Cardiac fibroblast (primary cell): Measurements from ENCODE around the gene STARD13.

Experiments used
- DNase-seq, 2 donors: peaks; one replicate each; pipeline versions ENCODE4 v3.0.0 to v3.0.0-alpha.2; 2010; ENCODE audit warnings: low read depth in 2 of 2
- H3K4me3 ChIP-seq, 2 donors: replicated peaks in 1 of 2; 1 replicate in 1 of 2; 2 replicates in 1 of 2; pipeline ENCODE4 v1.5.1; 2011; ENCODE audit warnings: low read depth in 2 of 2, low read length in 2 of 2, mild to moderate bottlenecking in 2 of 2, moderate library complexity in 1 of 2
- TF ChIP-seq, protein P1 (sequence below): IDR thresholded peaks from one replicate; pipeline ENCODE4 v1.5.1; 2011; ENCODE audit warnings: low read depth, mild to moderate bottlenecking, low read length, inconsistent platforms

The STARD13 gene

GRCh38 chr13:33154911-33155310 lies 130.6 kb downstream of the STARD13 start:
- no peak overlapping the region for H3K4me3 ChIP-seq
- DNase-seq = no peak
- TF ChIP-seq, protein P1, sequence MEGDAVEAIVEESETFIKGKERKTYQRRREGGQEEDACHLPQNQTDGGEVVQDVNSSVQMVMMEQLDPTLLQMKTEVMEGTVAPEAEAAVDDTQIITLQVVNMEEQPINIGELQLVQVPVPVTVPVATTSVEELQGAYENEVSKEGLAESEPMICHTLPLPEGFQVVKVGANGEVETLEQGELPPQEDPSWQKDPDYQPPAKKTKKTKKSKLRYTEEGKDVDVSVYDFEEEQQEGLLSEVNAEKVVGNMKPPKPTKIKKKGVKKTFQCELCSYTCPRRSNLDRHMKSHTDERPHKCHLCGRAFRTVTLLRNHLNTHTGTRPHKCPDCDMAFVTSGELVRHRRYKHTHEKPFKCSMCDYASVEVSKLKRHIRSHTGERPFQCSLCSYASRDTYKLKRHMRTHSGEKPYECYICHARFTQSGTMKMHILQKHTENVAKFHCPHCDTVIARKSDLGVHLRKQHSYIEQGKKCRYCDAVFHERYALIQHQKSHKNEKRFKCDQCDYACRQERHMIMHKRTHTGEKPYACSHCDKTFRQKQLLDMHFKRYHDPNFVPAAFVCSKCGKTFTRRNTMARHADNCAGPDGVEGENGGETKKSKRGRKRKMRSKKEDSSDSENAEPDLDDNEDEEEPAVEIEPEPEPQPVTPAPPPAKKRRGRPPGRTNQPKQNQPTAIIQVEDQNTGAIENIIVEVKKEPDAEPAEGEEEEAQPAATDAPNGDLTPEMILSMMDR = no peak

- no peak overlapping the region for H3K4me3 ChIP-seq
- TF ChIP-seq, protein P1 = peak; percentile 17
- peak; percentile 74 to 88 for DNase-seq
These were observed 131.8 kb downstream of the STARD13 start for GRCh38 chr13:33153421-33154404.

DNA sequence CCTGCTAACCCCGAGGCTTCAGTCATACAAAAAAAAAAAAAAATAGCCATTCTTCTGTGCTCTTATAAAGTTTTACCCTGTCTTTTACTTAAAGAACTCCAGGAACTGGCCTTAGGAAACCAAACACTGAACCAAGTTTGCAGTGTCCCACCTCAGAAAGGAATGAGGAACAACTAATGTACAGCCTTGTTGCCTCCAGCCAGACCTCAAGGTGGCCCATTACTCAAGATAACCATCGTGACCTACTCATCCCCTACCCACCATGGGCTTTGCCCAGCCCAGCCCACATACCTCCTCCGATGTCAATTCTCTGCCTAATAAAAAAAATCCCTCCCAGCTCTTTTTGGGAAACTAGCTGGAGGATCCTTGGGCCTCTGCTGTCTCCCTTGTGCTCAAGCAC lies 133.2 kb downstream of the STARD13 start:
- H3K4me3 ChIP-seq = no peak overlapping the region
- no peak for DNase-seq
- TF ChIP-seq, protein P1 = no peak

GRCh38 chr13:33150662-33151061 lies 134.9 kb downstream of the STARD13 start:
- no peak for DNase-seq
- H3K4me3 ChIP-seq = no peak overlapping the region
- TF ChIP-seq, protein P1 = no peak

- TF ChIP-seq, protein P1 = no peak
- DNase-seq = peak; percentile 45 to 76
- H3K4me3 ChIP-seq = no peak overlapping the region
These were observed 135.4 kb downstream of the STARD13 start for GRCh38 chr13:33150126-33150525.

- H3K4me3 ChIP-seq = no peak overlapping the region
- TF ChIP-seq, protein P1 = no peak
- no peak for DNase-seq
These were observed 137.7 kb downstream of the STARD13 start for GRCh38 chr13:33147832-33148231.
